Cardiac fibroblast (primary cell): Measurements from ENCODE around the gene HOXC6.
A peak's percentile ranks its signal among the peaks of the same experiment; 100 is the strongest.

Experiments
- DNase-seq, 2 donors: peaks; one replicate each; pipeline versions ENCODE4 v3.0.0 to v3.0.0-alpha.2; 2010; ENCODE audit warnings: low read depth in 2 of 2
- H3K4me3 ChIP-seq, 2 donors: replicated peaks in 1 of 2; 1 replicate in 1 of 2; 2 replicates in 1 of 2; pipeline ENCODE4 v1.5.1; 2011; ENCODE audit warnings: low read depth in 2 of 2, low read length in 2 of 2, mild to moderate bottlenecking in 2 of 2, moderate library complexity in 1 of 2
- TF ChIP-seq, protein P1 (sequence below): IDR thresholded peaks from one replicate; pipeline ENCODE4 v1.5.1; 2011; ENCODE audit warnings: low read depth, mild to moderate bottlenecking, low read length, inconsistent platforms

Gene HOXC6

DNA sequence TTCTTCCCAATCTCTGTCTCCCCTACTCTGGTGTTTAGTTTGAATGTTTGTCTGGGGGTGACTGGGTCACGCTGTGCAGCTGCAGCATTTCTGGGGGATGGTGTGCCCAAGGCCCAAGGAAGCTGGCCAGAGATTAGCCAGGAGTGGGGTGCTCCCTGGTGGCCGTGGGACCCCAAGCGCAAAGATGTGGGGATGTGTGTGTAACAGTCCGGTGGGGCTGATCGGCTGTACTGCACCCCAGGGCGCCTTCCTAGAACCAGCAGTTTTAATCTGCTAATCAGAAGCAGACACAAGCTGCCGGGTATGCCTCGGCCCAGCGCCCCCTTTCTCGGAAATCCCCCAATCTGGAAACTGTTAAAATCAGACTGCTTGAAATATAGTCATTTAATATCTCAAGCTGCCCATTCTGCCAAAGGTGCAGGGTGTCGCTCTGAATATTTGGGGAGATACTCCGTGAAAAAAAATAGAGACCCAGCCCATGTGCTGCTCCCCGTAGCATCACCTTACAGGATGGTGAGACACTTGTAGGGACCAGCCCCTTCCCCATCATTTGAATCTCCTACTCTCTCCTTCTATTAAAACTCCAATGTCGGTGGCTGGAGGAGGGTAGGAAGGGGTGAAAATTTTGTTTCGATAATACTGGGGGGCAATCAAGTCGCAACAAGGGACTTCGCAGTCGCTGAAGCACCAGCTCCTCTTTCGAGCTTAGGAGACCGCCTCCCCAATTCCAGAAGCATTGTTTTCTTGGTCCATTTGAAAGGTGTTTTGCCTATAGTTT, 24.0 kb upstream of the HOXC6 start:
- DNase-seq = no peak
- no peak overlapping the region for H3K4me3 ChIP-seq
- TF ChIP-seq, protein P1, sequence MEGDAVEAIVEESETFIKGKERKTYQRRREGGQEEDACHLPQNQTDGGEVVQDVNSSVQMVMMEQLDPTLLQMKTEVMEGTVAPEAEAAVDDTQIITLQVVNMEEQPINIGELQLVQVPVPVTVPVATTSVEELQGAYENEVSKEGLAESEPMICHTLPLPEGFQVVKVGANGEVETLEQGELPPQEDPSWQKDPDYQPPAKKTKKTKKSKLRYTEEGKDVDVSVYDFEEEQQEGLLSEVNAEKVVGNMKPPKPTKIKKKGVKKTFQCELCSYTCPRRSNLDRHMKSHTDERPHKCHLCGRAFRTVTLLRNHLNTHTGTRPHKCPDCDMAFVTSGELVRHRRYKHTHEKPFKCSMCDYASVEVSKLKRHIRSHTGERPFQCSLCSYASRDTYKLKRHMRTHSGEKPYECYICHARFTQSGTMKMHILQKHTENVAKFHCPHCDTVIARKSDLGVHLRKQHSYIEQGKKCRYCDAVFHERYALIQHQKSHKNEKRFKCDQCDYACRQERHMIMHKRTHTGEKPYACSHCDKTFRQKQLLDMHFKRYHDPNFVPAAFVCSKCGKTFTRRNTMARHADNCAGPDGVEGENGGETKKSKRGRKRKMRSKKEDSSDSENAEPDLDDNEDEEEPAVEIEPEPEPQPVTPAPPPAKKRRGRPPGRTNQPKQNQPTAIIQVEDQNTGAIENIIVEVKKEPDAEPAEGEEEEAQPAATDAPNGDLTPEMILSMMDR = no peak

GRCh38 chr12:54004841-54005530, 23.3 kb upstream of the HOXC6 start:
- no peak overlapping the region for H3K4me3 ChIP-seq

GRCh38 chr12:54005531-54005852, 22.7 kb upstream of the HOXC6 start:
- H3K4me3 ChIP-seq = no peak overlapping the region
- DNase-seq = no peak
- TF ChIP-seq, protein P1 = no peak

More at GRCh38 chr12:54004841-54005530, 23.3 kb upstream of the HOXC6 start:
- TF ChIP-seq, protein P1 = no peak
- DNase-seq = no peak

- peak; percentile 81 to 82 for DNase-seq
- H3K4me3 ChIP-seq = peak overlapping the region in 1 of 2 donors; percentile 13
- TF ChIP-seq, protein P1 = peak; percentile 84
Observed at GRCh38 chr12:54005853-54006558, 22.2 kb upstream of the HOXC6 start.

GRCh38 chr12:54006559-54007220, 21.6 kb upstream of the HOXC6 start:
- H3K4me3 ChIP-seq = no peak overlapping the region
- TF ChIP-seq, protein P1 = no peak
- DNase-seq = no peak

DNA sequence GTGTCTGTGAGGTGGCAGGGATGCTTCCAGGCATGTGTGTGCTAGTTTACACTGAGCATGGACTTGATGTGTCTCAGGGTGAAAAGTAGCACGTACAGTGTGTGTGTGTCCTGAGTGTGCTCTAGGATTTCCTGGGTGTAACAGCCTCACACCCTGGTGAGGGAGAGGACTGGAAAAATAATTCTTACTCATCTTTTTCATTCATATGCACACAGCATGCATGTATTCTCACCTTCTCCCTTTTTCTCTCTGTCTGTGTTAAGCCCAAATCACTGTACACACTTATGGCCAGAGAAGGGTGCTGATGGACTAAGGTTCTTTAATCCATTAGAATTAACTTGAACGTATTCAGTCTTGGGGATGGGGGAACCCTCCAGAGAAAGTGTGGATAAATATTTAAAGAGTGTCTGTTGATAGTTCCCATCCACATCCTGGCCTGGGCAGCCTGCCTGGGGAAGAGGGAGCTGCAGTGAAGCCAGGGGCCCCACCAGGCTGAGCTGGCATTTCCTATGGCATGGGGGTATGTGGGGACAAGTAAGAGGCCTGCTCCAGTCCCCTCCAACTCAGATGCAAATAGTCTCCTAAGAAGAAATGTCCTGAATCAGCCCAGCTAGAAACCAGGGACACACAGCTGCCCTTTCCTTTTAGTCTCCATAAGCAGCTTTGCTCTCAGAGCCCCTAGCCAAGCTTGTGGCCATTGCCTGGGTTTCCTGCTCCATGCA, 20.5 kb upstream of the HOXC6 start:
- TF ChIP-seq, protein P1 = no peak
- no peak overlapping the region for H3K4me3 ChIP-seq
- DNase-seq = no peak
